Choroid plexus epithelial cell (primary cell): Measurements from ENCODE around the gene PHF21B.

Experiments used
- DNase-seq: peaks from one replicate; pipeline ENCODE4 v3.0.0-alpha.2; 2010; ENCODE audit warnings: low read depth
- H3K4me3 ChIP-seq: 2 replicates; pipeline ENCODE4 v1.5.1; 2011; ENCODE audit warnings: low read depth, mild to moderate bottlenecking, control low read depth, low read length, moderate library complexity
- TF ChIP-seq, protein P1 (sequence below): conservative IDR thresholded peaks from 2 replicates; pipeline ENCODE4 v1.5.1; 2011; ENCODE audit warnings: low read depth, mild to moderate bottlenecking, control low read depth, inconsistent platforms, low read length, moderate library complexity

The PHF21B gene

DNA sequence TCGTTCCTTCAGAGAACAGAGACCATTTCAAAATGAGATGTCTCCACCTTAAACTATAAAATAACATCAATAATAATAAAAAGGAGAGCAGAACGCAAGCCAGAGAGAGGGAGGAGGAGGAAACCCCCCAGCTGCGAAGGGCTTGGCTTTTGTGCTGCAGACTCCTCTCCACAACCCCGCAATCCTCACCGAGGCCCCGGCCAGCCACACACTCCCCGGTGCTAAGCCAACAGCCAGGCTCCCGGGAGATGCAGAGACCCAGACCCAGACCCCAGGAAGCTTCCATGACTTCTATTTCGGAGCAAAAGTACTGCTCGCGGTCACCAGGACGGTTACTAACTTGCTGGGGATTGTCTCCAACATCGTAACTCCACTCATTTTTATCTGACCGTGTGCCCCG, 10.6 kb downstream of the PHF21B start:
- DNase-seq: no peak
- TF ChIP-seq, protein P1, sequence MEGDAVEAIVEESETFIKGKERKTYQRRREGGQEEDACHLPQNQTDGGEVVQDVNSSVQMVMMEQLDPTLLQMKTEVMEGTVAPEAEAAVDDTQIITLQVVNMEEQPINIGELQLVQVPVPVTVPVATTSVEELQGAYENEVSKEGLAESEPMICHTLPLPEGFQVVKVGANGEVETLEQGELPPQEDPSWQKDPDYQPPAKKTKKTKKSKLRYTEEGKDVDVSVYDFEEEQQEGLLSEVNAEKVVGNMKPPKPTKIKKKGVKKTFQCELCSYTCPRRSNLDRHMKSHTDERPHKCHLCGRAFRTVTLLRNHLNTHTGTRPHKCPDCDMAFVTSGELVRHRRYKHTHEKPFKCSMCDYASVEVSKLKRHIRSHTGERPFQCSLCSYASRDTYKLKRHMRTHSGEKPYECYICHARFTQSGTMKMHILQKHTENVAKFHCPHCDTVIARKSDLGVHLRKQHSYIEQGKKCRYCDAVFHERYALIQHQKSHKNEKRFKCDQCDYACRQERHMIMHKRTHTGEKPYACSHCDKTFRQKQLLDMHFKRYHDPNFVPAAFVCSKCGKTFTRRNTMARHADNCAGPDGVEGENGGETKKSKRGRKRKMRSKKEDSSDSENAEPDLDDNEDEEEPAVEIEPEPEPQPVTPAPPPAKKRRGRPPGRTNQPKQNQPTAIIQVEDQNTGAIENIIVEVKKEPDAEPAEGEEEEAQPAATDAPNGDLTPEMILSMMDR: no peak

DNA sequence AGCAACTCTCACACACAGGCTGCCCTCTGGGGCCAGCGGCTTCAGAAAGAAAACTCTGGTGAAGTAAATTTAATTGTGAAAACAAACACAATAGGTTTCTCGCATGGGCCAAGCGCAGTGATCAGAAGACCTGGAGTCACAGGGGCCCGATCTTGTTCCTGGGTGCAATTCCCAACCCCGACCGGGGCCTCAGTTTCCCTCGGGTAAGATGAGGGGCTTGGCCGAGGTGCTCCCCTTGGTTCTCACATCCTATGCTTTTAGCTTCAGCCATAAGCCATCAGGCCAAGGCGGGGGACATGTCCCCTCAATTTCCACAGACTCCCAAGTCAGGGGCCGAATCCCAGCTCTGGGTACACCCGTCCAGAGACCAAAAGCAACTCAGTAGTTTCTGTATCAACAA, 11.5 kb downstream of the PHF21B start:
- TF ChIP-seq, protein P1: no peak
- DNase-seq: no peak
- no peak overlapping the region for H3K4me3 ChIP-seq

More for the DNA sequence above, 10.6 kb downstream of the PHF21B start:
- no peak overlapping the region for H3K4me3 ChIP-seq

DNA sequence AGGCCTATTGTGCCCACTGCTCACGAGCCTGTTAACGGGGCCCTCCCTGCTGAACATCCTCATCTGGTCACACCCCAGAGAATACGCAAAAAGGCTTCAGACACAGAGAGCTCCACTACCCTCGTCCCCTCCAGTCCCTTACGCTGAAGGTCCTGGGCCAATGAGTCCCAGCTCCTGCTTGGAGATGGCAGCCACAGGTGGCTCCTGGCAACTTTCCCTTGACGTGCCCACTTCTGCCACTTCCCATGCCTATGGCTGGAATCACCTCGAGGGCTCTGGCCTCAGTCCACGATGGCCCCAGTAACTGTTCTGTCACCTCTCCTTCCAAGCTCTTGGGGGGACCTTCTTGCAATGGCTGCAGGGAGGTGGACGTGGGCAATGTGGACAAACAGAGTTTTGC, 12.7 kb downstream of the PHF21B start:
- no peak for DNase-seq
- no peak overlapping the region for H3K4me3 ChIP-seq
- TF ChIP-seq, protein P1: no peak

DNA sequence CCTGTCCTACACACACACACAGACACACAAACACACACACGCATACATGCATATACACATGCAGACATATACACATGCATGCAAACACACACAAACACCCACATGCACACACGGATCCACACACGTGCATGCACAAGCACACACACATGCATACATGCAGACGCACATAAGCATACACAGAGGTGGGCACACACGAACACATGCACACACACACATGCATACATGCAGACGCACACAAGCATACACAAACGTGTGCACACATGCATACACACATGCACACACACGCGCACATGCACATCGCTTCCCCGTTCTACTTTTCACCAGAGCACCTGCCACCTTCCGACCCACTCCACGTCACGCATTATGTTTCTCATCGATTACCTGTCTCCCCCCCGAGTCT, 13.2 kb downstream of the PHF21B start:
- TF ChIP-seq, protein P1: no peak

DNA sequence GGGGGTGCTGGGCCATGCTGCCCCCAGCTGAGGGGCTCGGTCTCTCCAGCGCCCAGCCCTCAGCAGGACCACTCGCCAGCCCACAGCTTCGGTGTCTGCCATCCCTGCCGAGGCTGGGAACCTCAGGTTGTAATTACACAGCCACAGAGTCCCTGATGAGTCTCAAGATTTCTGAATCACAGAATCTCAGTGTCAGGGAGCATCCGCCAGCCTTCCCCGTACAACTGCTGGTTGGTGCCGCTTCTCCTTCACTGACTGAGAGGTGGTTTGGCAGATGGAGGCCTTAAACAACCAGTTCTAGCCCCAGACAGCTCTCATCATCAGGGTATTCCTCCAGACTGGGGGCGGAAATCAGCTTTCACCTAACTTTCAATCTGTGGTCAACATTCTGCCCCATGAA, 13.7 kb downstream of the PHF21B start:
- DNase-seq: no peak
- no peak overlapping the region for H3K4me3 ChIP-seq
- TF ChIP-seq, protein P1: no peak

More for the DNA sequence above, 13.2 kb downstream of the PHF21B start:
- no peak overlapping the region for H3K4me3 ChIP-seq
- DNase-seq: no peak

DNA sequence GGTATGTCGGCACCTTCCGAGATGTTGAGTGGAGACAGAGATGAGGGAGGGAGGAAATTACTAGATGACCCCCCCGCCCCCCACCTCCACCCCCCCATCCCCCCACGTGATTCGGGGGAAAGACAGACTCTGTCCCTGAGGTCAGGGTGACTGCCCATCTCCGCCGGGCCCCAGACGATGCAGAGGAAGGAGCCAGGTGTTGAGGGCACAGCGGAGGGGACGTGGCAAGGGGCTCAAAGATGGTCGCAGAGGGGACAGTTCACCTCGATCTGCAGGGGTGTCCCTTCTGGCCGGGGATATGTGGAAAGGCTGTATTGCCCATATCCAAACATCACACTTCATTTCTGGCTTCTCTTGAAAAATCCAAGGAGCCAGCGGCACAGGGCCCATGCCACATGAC, 14.1 kb downstream of the PHF21B start:
- no peak for DNase-seq
- TF ChIP-seq, protein P1: no peak
- no peak overlapping the region for H3K4me3 ChIP-seq

DNA sequence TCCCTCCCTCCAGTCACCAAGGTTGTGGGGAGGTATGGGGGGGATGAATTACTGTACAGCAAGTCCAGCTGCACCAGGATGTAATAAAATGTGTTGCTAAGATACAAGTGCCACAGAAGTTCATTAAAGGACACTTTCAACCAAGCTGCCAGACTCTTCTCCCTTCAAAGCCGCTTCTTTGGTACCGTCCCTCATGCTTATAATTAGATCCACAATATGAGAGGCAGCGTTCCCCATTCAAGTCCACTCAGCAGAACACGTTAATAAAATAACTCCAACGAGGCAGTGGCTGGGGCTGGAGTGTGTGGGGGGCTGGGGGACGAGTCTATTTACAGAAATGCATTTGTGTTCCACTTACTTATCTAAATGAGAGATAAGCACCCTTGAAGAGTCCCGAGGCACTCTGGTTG, 14.7 kb downstream of the PHF21B start:
- DNase-seq: no peak
- TF ChIP-seq, protein P1: no peak
- H3K4me3 ChIP-seq: no peak overlapping the region
